ENCODE data around the gene NTN5.

NTN5 gene

DNA sequence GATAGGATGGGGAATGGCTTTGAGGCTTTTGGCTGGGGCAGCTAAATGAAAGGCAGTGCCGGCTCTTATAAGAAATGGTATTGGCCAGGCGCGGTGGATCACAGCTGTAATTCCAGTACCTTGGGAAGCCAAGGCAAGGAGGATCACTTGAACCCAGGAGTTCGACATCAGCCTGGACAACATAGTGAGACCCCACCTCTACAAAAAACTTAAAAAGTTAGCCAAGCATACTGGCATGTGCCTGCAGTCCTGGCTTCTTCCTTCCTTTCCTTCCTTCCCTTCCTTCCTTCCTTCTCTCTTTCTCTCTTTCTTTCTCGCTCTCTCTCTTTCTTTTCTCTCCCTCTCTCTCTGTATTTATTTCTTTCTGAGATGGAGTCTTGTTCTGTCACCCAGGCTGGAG, 30.0 kb downstream of the NTN5 start:
- Histone ChIP-seq H3K27me3 (ENCODE audit: control insufficient read depth, insufficient read depth, low read length) (no peaks in the 10 kb centered on the region), H3K36me3 (ENCODE audit: control insufficient read depth, insufficient read depth, low read length) (no peaks in the 10 kb centered on the region; the same call in 1 of the 2 replicates), H3K4me3 (ENCODE audit: low read depth, low read length) (no peak overlapping the region), H3K9me3 (ENCODE audit: control insufficient read depth, insufficient read depth, low read length) (no peaks in the 10 kb centered on the region), H3K27ac (ENCODE audit: low read depth, low read length) (no peak overlapping the region), H3K9ac (ENCODE audit: low read depth, low read length) (no peak overlapping the region), H3K4me1 (ENCODE audit: control insufficient read depth, insufficient read depth, low read length) (peaks cover 17% of the 10 kb centered on the region)

DNA sequence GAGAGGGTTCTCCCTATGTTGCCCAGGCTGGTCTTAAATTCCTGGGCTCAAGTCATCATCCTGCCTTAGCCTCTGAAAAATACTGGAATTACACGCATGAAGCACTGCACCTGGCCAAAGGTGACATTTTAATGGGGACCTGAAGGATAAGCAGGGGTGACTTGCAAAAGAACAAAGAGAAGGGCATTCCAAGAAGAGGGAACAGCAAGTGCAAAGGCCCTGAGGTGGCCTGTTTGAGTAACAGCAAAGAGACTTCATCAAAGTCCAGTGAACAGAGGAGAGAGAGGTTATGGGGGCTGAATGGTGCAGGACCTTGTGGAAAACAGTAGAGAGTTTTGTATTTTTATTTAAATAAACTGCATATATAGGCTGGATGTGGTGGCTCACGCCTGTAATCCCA, 31.0 kb downstream of the NTN5 start:
- no peak overlapping the region for H3K4me3 ChIP-seq (ENCODE audit: low read depth, low read length)
- no peaks in the 10 kb centered on the region for H3K9me3 ChIP-seq (ENCODE audit: control insufficient read depth, insufficient read depth, low read length)
- H3K27me3 ChIP-seq (ENCODE audit: control insufficient read depth, insufficient read depth, low read length), result no peaks in the 10 kb centered on the region
- no peaks in the 10 kb centered on the region; the same call in 1 of the 2 replicates for H3K36me3 ChIP-seq (ENCODE audit: control insufficient read depth, insufficient read depth, low read length)
- H3K4me1 ChIP-seq (ENCODE audit: control insufficient read depth, insufficient read depth, low read length), result peaks cover 15% of the 10 kb centered on the region
- H3K27ac ChIP-seq (ENCODE audit: low read depth, low read length), result no peak overlapping the region
- H3K9ac ChIP-seq (ENCODE audit: low read depth, low read length), result no peak overlapping the region

DNA sequence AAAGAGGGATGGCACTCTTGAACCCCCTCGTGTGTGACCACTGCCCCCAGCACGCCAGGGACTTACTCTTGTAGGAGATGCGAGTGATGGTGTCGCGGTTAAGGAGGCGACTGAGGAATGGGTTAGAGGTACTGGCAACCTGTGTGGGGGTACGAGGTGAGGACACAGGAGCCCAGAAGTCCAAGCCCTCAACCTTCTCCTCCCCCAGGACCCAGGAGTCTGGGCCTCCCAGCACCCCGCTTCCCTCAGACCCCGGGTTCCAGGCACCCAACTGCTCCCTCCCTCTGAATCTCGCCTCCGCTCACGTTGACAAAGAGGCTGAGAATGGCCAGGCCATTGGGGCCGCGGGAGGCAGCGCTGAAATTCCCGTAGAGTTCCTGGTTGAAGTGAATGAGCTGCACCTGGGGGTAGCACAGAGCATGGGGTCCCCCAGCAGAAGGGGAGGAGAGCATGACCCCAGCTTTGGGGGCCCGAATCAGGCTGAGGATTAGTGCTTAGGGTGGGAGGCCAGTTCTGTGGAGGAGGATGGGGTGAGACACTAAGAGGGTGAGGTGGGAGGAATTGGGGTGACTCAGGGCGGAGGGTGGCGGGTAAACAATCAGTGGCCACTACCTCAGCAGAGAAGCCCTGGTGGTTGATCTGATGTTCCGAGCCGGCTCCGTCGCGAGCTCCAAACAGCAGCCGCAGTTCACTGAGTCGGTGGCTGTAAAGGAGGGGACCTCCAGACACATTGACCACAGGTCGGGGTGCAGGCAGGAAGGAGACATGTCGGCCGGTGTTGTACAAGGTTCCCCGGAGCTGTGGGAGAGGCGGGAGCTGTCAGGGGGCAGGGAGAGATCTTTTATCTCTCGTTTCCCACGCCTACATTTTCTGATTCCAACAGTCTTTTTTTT, 33.1 kb downstream of the NTN5 start:
- peaks cover 9% of the 10 kb centered on the region; the same call in 1 of the 2 replicates for H3K27me3 ChIP-seq (ENCODE audit: control insufficient read depth, insufficient read depth, low read length)
- H3K27ac ChIP-seq (ENCODE audit: low read depth, low read length), result peak overlapping the region; percentile 93
- peaks cover 20% of the 10 kb centered on the region for H3K4me1 ChIP-seq (ENCODE audit: control insufficient read depth, insufficient read depth, low read length)
- H3K4me3 ChIP-seq (ENCODE audit: low read depth, low read length), result no peak overlapping the region; the same call in 1 of the 2 replicates
- no peaks in the 10 kb centered on the region for H3K9me3 ChIP-seq (ENCODE audit: control insufficient read depth, insufficient read depth, low read length)
- no peak overlapping the region for H3K9ac ChIP-seq (ENCODE audit: low read depth, low read length)
- H3K36me3 ChIP-seq (ENCODE audit: control insufficient read depth, insufficient read depth, low read length), result no peaks in the 10 kb centered on the region; the same call in 1 of the 2 replicates

DNA sequence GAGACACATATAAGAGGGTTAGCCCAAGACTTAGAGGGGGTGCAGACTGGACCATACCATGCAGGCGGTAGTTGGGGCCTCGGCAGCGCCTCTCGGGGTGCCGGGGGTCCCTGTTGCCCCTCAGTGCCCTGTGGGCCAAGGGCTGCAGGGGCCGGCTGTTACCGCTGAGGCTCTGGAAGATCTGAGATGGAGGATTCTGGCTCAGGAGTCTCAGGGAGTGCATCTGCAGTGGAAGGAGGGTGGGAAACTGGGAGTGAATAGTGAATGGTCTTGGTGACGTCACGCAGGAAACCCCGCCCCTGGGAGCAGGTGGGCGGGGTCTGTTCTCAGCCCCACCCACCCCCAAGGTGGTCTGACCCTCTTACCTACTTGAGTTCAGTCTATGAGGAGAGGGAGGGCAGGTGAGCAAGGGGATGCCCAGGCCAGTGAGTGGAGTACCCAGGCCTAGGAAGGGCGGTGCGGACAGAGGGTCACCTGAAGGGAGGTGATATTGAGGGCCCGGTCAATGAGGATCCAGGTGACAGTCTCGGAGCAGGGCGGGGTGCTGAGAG, 33.9 kb downstream of the NTN5 start:
- Histone ChIP-seq H3K9ac (ENCODE audit: low read depth, low read length) (no peak overlapping the region), H3K4me1 (ENCODE audit: control insufficient read depth, insufficient read depth, low read length) (peaks cover 22% of the 10 kb centered on the region), H3K27ac (ENCODE audit: low read depth, low read length) (peak overlapping the region; percentile 93), H3K36me3 (ENCODE audit: control insufficient read depth, insufficient read depth, low read length) (no peaks in the 10 kb centered on the region; the same call in 1 of the 2 replicates), H3K4me3 (ENCODE audit: low read depth, low read length) (peak overlapping the region; percentile 28; the same call in 1 of the 2 replicates), H3K27me3 (ENCODE audit: control insufficient read depth, insufficient read depth, low read length) (peaks cover 9% of the 10 kb centered on the region; the same call in 1 of the 2 replicates), H3K9me3 (ENCODE audit: control insufficient read depth, insufficient read depth, low read length) (no peaks in the 10 kb centered on the region)

DNA sequence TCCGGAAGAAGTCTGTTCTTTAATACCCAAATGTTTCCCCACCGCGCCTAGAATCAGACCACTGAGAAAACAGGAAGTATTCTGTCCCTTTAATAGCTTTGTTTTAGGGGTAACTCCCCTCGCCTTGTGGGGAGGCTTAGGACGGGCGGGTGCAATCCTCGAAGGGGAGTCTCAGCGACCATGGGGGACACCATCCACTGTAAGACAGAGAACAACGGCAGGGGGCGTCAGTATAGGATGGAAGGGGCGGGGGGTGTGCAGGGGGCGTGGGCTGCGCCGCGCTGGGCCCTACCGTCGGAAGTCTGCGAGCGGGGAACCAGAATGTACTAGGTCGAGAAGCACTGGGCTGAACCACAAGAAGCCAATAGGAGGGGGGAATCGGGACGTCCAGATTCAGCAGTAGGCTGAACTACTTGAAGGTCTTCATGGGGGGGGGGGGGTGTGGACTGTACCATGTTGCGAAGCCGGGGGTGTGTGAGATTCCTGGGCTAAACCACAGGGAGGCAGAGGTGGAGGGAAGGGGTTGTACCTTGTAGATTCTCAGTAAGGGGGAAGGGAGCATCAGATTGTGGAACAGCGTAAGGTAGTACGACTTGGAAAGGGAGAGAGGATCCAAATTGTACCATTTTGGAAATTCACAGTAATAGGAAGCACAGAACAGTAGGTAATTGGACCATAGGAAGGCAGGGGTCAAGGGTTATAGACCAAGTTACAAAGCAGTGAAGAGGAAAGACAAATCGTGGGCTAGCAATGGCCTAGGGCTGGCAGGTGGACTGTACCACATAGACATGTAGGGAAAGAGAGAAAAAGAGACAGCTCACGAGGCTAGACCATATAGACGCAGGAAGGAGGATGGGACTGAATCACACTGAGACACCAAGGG, 34.6 kb downstream of the NTN5 start:
- Histone ChIP-seq H3K36me3 (ENCODE audit: control insufficient read depth, insufficient read depth, low read length) (peaks cover under 1% of the 10 kb centered on the region), H3K9ac (ENCODE audit: low read depth, low read length) (peak overlapping the region; percentile 68), H3K9me3 (ENCODE audit: control insufficient read depth, insufficient read depth, low read length) (no peaks in the 10 kb centered on the region), H3K4me1 (ENCODE audit: control insufficient read depth, insufficient read depth, low read length) (peaks cover 24% of the 10 kb centered on the region), H3K4me3 (ENCODE audit: low read depth, low read length) (peak overlapping the region; percentile 61), H3K27me3 (ENCODE audit: control insufficient read depth, insufficient read depth, low read length) (peaks cover 9% of the 10 kb centered on the region; the same call in 1 of the 2 replicates), H3K27ac (ENCODE audit: low read depth, low read length) (peak overlapping the region; percentile 93)

DNA sequence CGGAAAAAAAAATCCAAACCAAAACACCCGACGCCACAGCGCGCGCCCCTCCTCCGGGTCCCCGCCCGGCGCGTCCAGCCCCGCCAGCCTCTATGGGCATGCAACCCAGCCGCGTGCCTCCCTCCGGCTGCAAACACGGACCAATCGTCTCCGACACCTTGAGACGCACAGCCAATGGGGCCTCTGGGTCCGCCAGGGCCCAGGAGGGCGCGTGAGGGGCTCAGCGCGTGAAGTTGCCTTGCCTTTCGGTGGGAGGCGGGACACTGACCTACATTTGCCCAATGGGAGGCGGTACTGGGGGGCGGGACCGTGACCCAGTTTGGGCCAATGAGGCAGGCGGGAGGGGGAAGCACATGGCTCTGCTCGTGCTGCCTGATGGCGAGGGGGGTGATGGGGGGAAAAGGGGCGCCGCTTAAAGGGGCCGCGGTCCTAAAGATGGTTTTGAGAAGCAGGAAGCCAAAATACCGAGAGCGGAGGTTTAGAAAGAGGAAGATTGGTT, 35.3 kb downstream of the NTN5 start:
- Histone ChIP-seq H3K4me3 (ENCODE audit: low read depth, low read length) (peak overlapping the region; percentile 85), H3K27ac (ENCODE audit: low read depth, low read length) (peak overlapping the region; percentile 93), H3K4me1 (ENCODE audit: control insufficient read depth, insufficient read depth, low read length) (peaks cover 24% of the 10 kb centered on the region)

DNA sequence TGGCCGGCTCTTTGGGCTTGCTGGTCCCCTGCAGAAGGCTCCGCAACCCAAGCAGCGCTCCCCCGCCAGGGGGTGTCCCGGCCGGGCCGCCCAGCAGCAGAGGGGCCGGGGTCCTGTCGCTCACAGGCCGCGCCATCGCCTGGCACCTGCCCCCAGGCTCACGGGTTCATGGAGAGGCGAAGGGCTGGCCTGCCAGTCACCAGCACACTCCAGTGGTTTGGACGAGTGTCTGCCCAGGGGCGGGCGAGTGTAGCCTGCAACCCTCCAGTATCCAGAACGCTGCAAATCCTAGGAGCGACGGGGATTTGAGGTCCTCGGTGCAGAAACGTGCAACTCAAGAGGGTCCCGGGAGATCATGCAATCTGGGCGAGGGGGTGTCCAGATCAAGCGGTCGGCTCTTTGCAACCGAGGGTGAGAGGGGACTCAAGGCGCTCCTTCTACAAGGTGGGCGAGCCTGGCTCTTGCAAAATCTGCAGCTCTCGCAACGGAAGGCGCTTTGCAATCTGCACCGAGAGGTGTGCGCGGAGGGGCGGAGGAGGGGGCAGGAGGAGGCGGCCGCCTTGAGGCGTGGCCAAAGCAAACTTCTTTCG, 35.9 kb downstream of the NTN5 start, which contains the start of gene DBP:
DBP (minus strand) TSS at position 521 of the 590 bp plus-strand sequence; CDS start at position 136, 385 bp downstream.
- H3K9ac ChIP-seq (ENCODE audit: low read depth, low read length), result peak within 1 kb of the TSS; percentile 68
- peaks cover 24% of the 10 kb centered on the region for H3K4me1 ChIP-seq (ENCODE audit: control insufficient read depth, insufficient read depth, low read length)
- H3K27ac ChIP-seq (ENCODE audit: low read depth, low read length), result peak within 1 kb of the TSS; percentile 93
- peaks cover 4% of the 10 kb centered on the region for H3K36me3 ChIP-seq (ENCODE audit: control insufficient read depth, insufficient read depth, low read length)
- peaks cover 9% of the 10 kb centered on the region; the same call in 1 of the 2 replicates for H3K27me3 ChIP-seq (ENCODE audit: control insufficient read depth, insufficient read depth, low read length)
- peak within 1 kb of the TSS; percentile 85 for H3K4me3 ChIP-seq (ENCODE audit: low read depth, low read length)
- no peaks in the 10 kb centered on the region for H3K9me3 ChIP-seq (ENCODE audit: control insufficient read depth, insufficient read depth, low read length)

More for the DNA sequence above, 35.3 kb downstream of the NTN5 start:
- Histone ChIP-seq H3K27me3 (ENCODE audit: control insufficient read depth, insufficient read depth, low read length) (peaks cover 9% of the 10 kb centered on the region; the same call in 1 of the 2 replicates), H3K9ac (ENCODE audit: low read depth, low read length) (peak overlapping the region; percentile 68), H3K9me3 (ENCODE audit: control insufficient read depth, insufficient read depth, low read length) (no peaks in the 10 kb centered on the region), H3K36me3 (ENCODE audit: control insufficient read depth, insufficient read depth, low read length) (peaks cover 4% of the 10 kb centered on the region)

DNA sequence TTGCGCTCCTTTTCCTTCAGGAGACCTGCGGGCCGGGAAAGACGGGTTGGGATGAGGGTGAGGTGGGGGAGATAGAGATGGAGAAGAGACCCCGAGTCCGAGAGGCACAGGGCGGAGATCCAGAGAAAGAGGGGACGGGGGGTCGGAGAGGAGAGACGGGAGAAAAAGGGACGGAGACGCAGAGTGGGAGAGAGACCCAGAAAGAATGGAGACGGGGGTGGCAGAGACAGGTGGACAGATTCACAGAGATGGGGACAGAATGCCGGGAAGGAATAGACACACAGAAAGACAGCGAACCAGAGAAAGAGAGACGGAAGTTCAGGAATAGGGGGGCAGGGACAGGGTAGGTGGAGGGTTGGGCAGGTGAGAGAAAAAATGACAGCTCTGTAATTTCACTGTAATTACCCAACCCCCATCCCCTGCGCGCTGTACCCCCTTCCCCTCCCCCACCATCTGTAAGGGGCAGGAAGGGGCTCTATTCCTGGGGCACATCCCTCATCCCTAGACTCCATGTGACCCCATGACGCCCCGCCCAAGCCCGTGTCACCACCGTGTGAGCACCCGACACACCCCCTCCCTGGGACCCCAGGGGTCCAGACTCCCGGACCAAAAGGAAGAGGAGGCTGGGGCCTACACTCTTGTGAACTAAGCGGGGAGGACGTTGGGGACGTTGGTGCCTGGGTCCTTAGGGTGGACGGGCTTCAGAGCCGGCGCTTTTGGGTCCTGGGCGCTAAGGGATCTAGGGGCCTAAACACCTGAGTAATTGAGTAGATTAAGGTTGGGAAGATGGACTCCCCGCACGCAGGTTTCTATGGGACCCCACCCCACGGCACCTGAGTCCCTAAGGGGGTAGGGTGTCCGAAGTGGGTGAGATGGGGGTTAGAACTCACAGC, 36.6 kb downstream of the NTN5 start:
- peak overlapping the region; percentile 93 for H3K27ac ChIP-seq (ENCODE audit: low read depth, low read length)
- H3K9ac ChIP-seq (ENCODE audit: low read depth, low read length), result no peak overlapping the region
- peaks cover 4% of the 10 kb centered on the region for H3K36me3 ChIP-seq (ENCODE audit: control insufficient read depth, insufficient read depth, low read length)
- peak overlapping the region; percentile 85 for H3K4me3 ChIP-seq (ENCODE audit: low read depth, low read length)
- peaks cover 9% of the 10 kb centered on the region; the same call in 1 of the 2 replicates for H3K27me3 ChIP-seq (ENCODE audit: control insufficient read depth, insufficient read depth, low read length)
- H3K9me3 ChIP-seq (ENCODE audit: control insufficient read depth, insufficient read depth, low read length), result no peaks in the 10 kb centered on the region
- peaks cover 27% of the 10 kb centered on the region for H3K4me1 ChIP-seq (ENCODE audit: control insufficient read depth, insufficient read depth, low read length)

DNA sequence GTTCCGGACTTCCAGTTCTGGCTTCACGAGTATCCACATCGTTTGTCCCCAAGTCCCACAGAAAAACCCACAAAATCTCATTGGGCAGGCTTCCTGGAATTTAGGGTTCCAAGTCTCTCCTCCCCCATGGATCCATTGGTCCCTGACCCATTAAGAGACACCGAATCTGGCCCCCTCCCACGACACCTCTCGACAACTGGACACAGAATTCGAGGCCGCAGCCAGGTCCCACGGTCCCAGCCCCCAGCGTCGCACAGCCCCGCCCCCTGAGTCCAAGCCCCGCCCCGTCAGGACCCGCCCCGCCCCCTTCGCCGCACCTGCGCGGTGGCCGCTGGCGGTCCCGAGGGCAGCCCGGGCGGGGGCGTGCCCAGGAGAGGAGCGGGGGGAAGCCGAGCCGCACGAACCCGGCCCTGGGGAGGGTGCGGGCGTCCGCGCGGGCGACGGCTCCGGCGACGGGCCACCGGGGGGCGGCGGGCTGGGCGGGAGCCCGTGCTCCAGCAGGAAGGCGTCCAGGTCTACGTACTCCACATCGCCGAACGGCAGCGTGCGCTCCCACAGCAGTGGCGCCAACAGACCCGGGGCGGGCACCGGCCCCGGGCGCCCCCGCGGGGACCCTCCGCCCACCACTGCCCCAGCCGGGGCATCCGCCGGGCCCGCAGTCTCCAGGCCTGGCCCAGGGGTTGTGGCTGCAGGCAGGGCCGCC, 37.4 kb downstream of the NTN5 start:
- Histone ChIP-seq H3K36me3 (ENCODE audit: control insufficient read depth, insufficient read depth, low read length) (peaks cover 4% of the 10 kb centered on the region), H3K9ac (ENCODE audit: low read depth, low read length) (no peak overlapping the region), H3K4me3 (ENCODE audit: low read depth, low read length) (peak overlapping the region; percentile 85), H3K4me1 (ENCODE audit: control insufficient read depth, insufficient read depth, low read length) (peaks cover 32% of the 10 kb centered on the region), H3K27me3 (ENCODE audit: control insufficient read depth, insufficient read depth, low read length) (peaks cover 9% of the 10 kb centered on the region; the same call in 1 of the 2 replicates), H3K27ac (ENCODE audit: low read depth, low read length) (peak overlapping the region; percentile 79), H3K9me3 (ENCODE audit: control insufficient read depth, insufficient read depth, low read length) (no peaks in the 10 kb centered on the region)

Measured in HUES48 (cell line).